PC-3 (cell line): Measurements from ENCODE around the gene NOVA1. TPM values are rescaled to one million over a fixed set of nuclear protein-coding genes. Genes with fewer than 3 reads are reported as not detected.

Experiments used
- ATAC-seq: fragments of 200-7000 bp; cut with Tn5 transposase; 2 replicates; pipeline ENCODE4 v1.9.1; 2020; ENCODE audit warnings: mild to moderate bottlenecking, moderate library complexity
- BruUV-seq: library from RNA; stranded (reverse); fragments of 400-500 nt; replicated peaks from 2 replicates; lab custom pipeline; 2021; lab: Mats Ljungman, UMichigan
- CTCF ChIA-PET: fragments of 300-600 bp; sonication (Branson Sonifier 250); formaldehyde crosslinking; loops from one replicate; lab custom pipeline; 2022; ENCODE audit warnings: antibody characterized with exemption; lab: Charles Lee
- POLR2A ChIA-PET: fragments of 300-600 bp; sonication (Branson Sonifier 250); formaldehyde crosslinking; loops from one replicate; lab custom pipeline; 2022; ENCODE audit warnings: antibody characterized with exemption; ENCODE audit not compliant: unreplicated experiment; lab: Charles Lee
- DNase-seq: peaks from one replicate; pipeline ENCODE4 v3.0.0-alpha.2; 2015
- H2AFZ ChIP-seq: fragments of 300-600 bp; sonication (generic); 2 replicates; pipeline ENCODE4 v1.6.0; 2016; ENCODE audit warnings: antibody characterized with exemption, low read length
- H3F3A ChIP-seq: fragments of 300-600 bp; sonication (generic); one replicate; pipeline ENCODE4 v1.6.0; 2017; ENCODE audit warnings: antibody characterized with exemption, low read length, control low read depth, mild to moderate bottlenecking; ENCODE audit not compliant: unreplicated experiment
- H3K27ac ChIP-seq: fragments of 300-600 bp; sonication (generic); 2 replicates; pipeline ENCODE4 v1.5.1; 2016; ENCODE audit warnings: mild to moderate bottlenecking, low read length
- H3K27me3 ChIP-seq: fragments of 300-600 bp; sonication (generic); 2 replicates; pipeline ENCODE4 v1.6.1; 2016; ENCODE audit warnings: low read length, mixed read lengths
- H3K36me3 ChIP-seq: fragments of 300-600 bp; sonication (generic); 2 replicates; pipeline ENCODE4 v1.6.1; 2016; ENCODE audit warnings: low read depth, mixed run types, low read length, mixed read lengths
- H3K4me1 ChIP-seq: fragments of 300-600 bp; sonication (generic); 2 replicates; pipeline ENCODE4 v1.5.1; 2016; ENCODE audit warnings: low read length; ENCODE audit not compliant: insufficient read depth
- H3K4me2 ChIP-seq: fragments of 300-600 bp; sonication (generic); 2 replicates; pipeline ENCODE4 v1.6.0; 2016; ENCODE audit warnings: low read length
- H3K4me3 ChIP-seq: fragments of 300-600 bp; sonication (generic); 2 replicates; pipeline ENCODE4 v1.5.1; 2016; ENCODE audit warnings: mild to moderate bottlenecking, low read length, mixed read lengths
- H3K79me2 ChIP-seq: fragments of 300-600 bp; sonication (generic); 2 replicates; pipeline ENCODE4 v1.6.1; 2017; ENCODE audit warnings: low read length, mixed read lengths
- H3K9ac ChIP-seq: fragments of 300-600 bp; sonication (generic); 2 replicates; pipeline ENCODE4 v1.6.0; 2016; ENCODE audit warnings: mild to moderate bottlenecking, low read length
- H3K9me2 ChIP-seq: fragments of 300-600 bp; sonication (generic); replicated peaks from 2 replicates; pipeline ENCODE4 v1.6.1; 2016; ENCODE audit warnings: mixed run types, low read length, mixed read lengths
- H3K9me3 ChIP-seq: fragments of 300-600 bp; sonication (generic); 2 replicates; pipeline ENCODE4 v1.6.1; 2016; ENCODE audit warnings: low read length, mixed read lengths
- H4K20me1 ChIP-seq: fragments of 300-600 bp; sonication (generic); 2 replicates; pipeline ENCODE4 v1.6.1; 2016; ENCODE audit warnings: low read length, mixed read lengths
- CTCF ChIP-seq: fragments of 300-600 bp; sonication (generic); conservative IDR thresholded peaks from 2 replicates; pipeline ENCODE4 v1.5.1; 2017; ENCODE audit warnings: antibody characterized with exemption, low read depth, mild to moderate bottlenecking, low read length
- EZH2 ChIP-seq: fragments of 300-600 bp; sonication (generic); IDR thresholded peaks from one replicate; pipeline ENCODE4 v1.6.1; 2017; ENCODE audit warnings: antibody characterized with exemption, mild to moderate bottlenecking, low read length; ENCODE audit not compliant: unreplicated experiment
- EZH2phosphoT487 ChIP-seq: fragments of 300-600 bp; sonication (generic); IDR thresholded peaks from 2 replicates; pipeline ENCODE4 v1.6.1; 2018; ENCODE audit warnings: mild to moderate bottlenecking, antibody characterized with exemption, low read length, borderline replicate concordance
- intact Hi-C: fragments of 100-400 bp; cut with micrococcal nuclease; formaldehyde crosslinking; loops from 2 replicates; pipeline ENCODE4 v1.9.0; 2023
- total RNA-seq: library from RNA; depleted of rRNA; stranded (reverse); fragments of >200 nt; gene quantifications from 2 replicates; pipeline ENCODE4 v1.2.3, GENCODE V29; 2014

The NOVA1 gene
- total RNA-seq, 1 experiment from 2014 or later: 1.1 TPM

GRCh38 chr14:26621364-26621763 lies 23.5 kb upstream of the NOVA1 start:
- no peaks in the 10 kb centered on the region for H3F3A ChIP-seq
- CTCF ChIA-PET: no interaction called here
- no peak overlapping the region for H3K9ac ChIP-seq
- no peaks in the 10 kb centered on the region for H4K20me1 ChIP-seq
- no peak overlapping the region for H2AFZ ChIP-seq
- no peak for DNase-seq
- no peak overlapping the region for H3K4me3 ChIP-seq
- no peak for ATAC-seq
- H3K9me2 ChIP-seq: no peaks in the 10 kb centered on the region
- H3K36me3 ChIP-seq: no peaks in the 10 kb centered on the region
- POLR2A ChIA-PET: no interaction called here
- intact Hi-C loops: no loop called here
- no TSS peak for BruUV-seq
- no peak for TF ChIP-seq CTCF
- no peak for TF ChIP-seq EZH2
- TF ChIP-seq EZH2phosphoT487: no peak
- H3K27ac ChIP-seq: no peak overlapping the region
- no peaks in the 10 kb centered on the region for H3K9me3 ChIP-seq
- no peak overlapping the region for H3K4me2 ChIP-seq
- H3K27me3 ChIP-seq: no peaks in the 10 kb centered on the region
- no peaks in the 10 kb centered on the region for H3K79me2 ChIP-seq
- no peaks in the 10 kb centered on the region for H3K4me1 ChIP-seq

GRCh38 chr14:26611259-26611658 lies 13.4 kb upstream of the NOVA1 start:
- Histone ChIP-seq H3K27me3 (no peaks in the 10 kb centered on the region), H4K20me1 (no peaks in the 10 kb centered on the region), H3K4me3 (no peak overlapping the region), H3K36me3 (no peaks in the 10 kb centered on the region), H3K9me3 (peaks cover 10% of the 10 kb centered on the region; the same call in 1 of the 2 replicates), H3F3A (no peaks in the 10 kb centered on the region), H3K4me2 (no peak overlapping the region), H3K4me1 (no peaks in the 10 kb centered on the region), H3K79me2 (no peaks in the 10 kb centered on the region), H3K9me2 (no peaks in the 10 kb centered on the region), H2AFZ (no peak overlapping the region), H3K9ac (no peak overlapping the region), H3K27ac (no peak overlapping the region)
- ATAC-seq (no peak), DNase-seq (no peak)
- BruUV-seq: no TSS peak
- TF ChIP-seq EZH2phosphoT487 (no peak), CTCF (no peak), EZH2 (no peak)
- ChIA-PET POLR2A (no interaction called here), CTCF (no interaction called here)
- intact Hi-C loops: no loop called here

- intact Hi-C loops: no loop called here
- TF ChIP-seq CTCF: no peak
- no peak for TF ChIP-seq EZH2phosphoT487
- TF ChIP-seq EZH2: no peak
Measured at GRCh38 chr14:26606729-26607312, 9.0 kb upstream of the NOVA1 start.

More at GRCh38 chr14:26606729-26607312, 9.0 kb upstream of the NOVA1 start:
- Histone ChIP-seq H3K9me2 (no peaks in the 10 kb centered on the region), H3K9ac (no peak overlapping the region), H3K9me3 (no peaks in the 10 kb centered on the region), H3K79me2 (no peaks in the 10 kb centered on the region), H3F3A (no peaks in the 10 kb centered on the region), H3K36me3 (no peaks in the 10 kb centered on the region), H2AFZ (no peak overlapping the region), H3K4me3 (no peak overlapping the region), H3K27ac (no peak overlapping the region), H3K27me3 (no peaks in the 10 kb centered on the region), H3K4me2 (no peak overlapping the region), H4K20me1 (no peaks in the 10 kb centered on the region), H3K4me1 (no peaks in the 10 kb centered on the region)
- CTCF ChIA-PET: no interaction called here
- POLR2A ChIA-PET: no interaction called here
- no TSS peak for BruUV-seq
- DNase-seq (no peak), ATAC-seq (no peak)
